NCI-H128 (cell line): ENCODE data around the gene TNFRSF1B.
"Not testable (repeated sequence)": the region's sequence is repeated elsewhere in the genome, so short reads cannot be mapped to it uniquely, and the experiment has no call there.

ENCODE experiments used
- DNase-seq: peaks from one replicate; lab custom pipeline; 2025; ENCODE audit not compliant: unreplicated experiment; lab: John Stamatoyannopoulos, UW

Gene TNFRSF1B

GRCh38 chr1:12215118-12215961, 48.5 kb downstream of the TNFRSF1B start:
- DNase-seq = no peak

- no peak for DNase-seq
Observed at GRCh38 chr1:12219800-12220199, 53.0 kb downstream of the TNFRSF1B start.

GRCh38 chr1:12220890-12221289, 54.1 kb downstream of the TNFRSF1B start:
- no peak for DNase-seq

- DNase-seq = not testable (repeated sequence)
Observed at GRCh38 chr1:12222700-12223099, 55.9 kb downstream of the TNFRSF1B start.

- not testable (repeated sequence) for DNase-seq
Observed at GRCh38 chr1:12224092-12224491, 57.3 kb downstream of the TNFRSF1B start.

GRCh38 chr1:12228979-12229378, 62.2 kb downstream of the TNFRSF1B start:
- DNase-seq = no peak

- DNase-seq = no peak
Observed at GRCh38 chr1:12229386-12229834, 62.6 kb downstream of the TNFRSF1B start.

GRCh38 chr1:12229835-12230548, 63.2 kb downstream of the TNFRSF1B start, which contains the start of gene VPS13D:
Gene VPS13D, plus strand, starts transcription at chr1:12230030. Its CDS starts 4,237 bp downstream, at chr1:12234267.
- peak; percentile 51 for DNase-seq

- DNase-seq = no peak
Observed at GRCh38 chr1:12230549-12231275, 63.9 kb downstream of the TNFRSF1B start.

- no peak for DNase-seq
Observed at GRCh38 chr1:12231276-12231595, 64.4 kb downstream of the TNFRSF1B start.

GRCh38 chr1:12232221-12232620, 65.4 kb downstream of the TNFRSF1B start:
- DNase-seq = no peak

GRCh38 chr1:12244078-12244477, 77.3 kb downstream of the TNFRSF1B start:
- no peak for DNase-seq

GRCh38 chr1:12244585-12244984, 77.8 kb downstream of the TNFRSF1B start:
- DNase-seq = no peak

- no peak for DNase-seq
Observed at GRCh38 chr1:12245116-12245515, 78.3 kb downstream of the TNFRSF1B start.

GRCh38 chr1:12245733-12246132, 78.9 kb downstream of the TNFRSF1B start:
- DNase-seq = no peak

- no peak for DNase-seq
Observed at GRCh38 chr1:12246584-12246983, 79.8 kb downstream of the TNFRSF1B start.

GRCh38 chr1:12249181-12249580, 82.4 kb downstream of the TNFRSF1B start:
- no peak for DNase-seq

GRCh38 chr1:12249748-12250147, 83.0 kb downstream of the TNFRSF1B start:
- DNase-seq = no peak

GRCh38 chr1:12251442-12251841, 84.7 kb downstream of the TNFRSF1B start:
- no peak for DNase-seq

- DNase-seq = no peak
Observed at GRCh38 chr1:12255913-12256312, 89.1 kb downstream of the TNFRSF1B start.

- no peak for DNase-seq
Observed at GRCh38 chr1:12258272-12258671, 91.5 kb downstream of the TNFRSF1B start.
